A549 treated with Hydrocortisone at 1 μM for 4 hours (cell line): ENCODE measurements around the gene PACSIN1. TPM values are rescaled to one million over a fixed set of nuclear protein-coding genes. Genes with fewer than 3 reads are reported as not detected.

Source experiments
- total RNA-seq: library from RNA; stranded (reverse); fragments of 200-300 nt; extraction: Qiagen RNA extraction; gene quantifications from 5 replicates; pipeline ENCODE4 v1.2.3, GENCODE V29; 2022

Gene PACSIN1, protein sequence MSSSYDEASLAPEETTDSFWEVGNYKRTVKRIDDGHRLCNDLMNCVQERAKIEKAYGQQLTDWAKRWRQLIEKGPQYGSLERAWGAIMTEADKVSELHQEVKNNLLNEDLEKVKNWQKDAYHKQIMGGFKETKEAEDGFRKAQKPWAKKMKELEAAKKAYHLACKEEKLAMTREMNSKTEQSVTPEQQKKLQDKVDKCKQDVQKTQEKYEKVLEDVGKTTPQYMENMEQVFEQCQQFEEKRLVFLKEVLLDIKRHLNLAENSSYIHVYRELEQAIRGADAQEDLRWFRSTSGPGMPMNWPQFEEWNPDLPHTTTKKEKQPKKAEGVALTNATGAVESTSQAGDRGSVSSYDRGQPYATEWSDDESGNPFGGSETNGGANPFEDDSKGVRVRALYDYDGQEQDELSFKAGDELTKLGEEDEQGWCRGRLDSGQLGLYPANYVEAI
- 0.05 to 0.14 TPM (median 0.07 TPM) in 5 replicates for total RNA-seq

DNA sequence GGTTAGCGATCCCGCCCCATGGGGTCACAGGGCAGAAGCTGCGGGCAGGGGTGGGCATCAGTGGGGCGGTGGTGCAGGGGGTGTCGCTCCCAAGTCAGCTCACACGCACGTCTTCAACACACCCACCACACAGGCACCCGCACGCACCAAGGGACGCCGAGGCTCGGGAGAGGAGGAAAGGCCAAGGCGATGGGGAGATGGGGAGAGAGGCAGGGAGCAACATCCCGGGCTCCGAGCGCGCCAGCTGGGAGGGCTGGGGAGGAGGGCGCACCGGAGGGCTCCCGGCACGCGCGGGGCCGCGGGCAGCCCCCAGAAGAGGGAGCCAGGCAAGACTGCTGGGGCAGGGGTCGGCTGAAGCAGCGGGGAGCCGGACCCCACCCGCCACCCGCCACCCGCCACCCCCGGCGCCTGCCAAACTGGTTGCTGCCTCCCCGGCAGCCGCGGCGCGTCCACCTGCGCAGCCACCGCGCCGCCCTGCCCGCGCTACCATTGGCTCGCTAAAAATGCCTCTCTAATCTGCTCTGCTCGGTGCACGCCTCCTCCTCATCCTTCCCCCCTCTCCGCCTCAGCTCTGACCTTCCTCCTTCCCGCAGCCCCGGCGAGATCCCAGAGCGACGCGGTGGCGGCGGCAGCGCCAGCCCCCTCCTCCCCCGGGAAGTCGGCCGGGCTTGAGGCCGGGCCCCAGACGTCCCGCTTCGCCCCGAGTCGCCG, at the start of gene PACSIN1:
Gene PACSIN1, plus strand, starts transcription at position 546 of the 711 bp plus-strand sequence. CDS start 60,230 bp downstream, outside the sequence.

DNA sequence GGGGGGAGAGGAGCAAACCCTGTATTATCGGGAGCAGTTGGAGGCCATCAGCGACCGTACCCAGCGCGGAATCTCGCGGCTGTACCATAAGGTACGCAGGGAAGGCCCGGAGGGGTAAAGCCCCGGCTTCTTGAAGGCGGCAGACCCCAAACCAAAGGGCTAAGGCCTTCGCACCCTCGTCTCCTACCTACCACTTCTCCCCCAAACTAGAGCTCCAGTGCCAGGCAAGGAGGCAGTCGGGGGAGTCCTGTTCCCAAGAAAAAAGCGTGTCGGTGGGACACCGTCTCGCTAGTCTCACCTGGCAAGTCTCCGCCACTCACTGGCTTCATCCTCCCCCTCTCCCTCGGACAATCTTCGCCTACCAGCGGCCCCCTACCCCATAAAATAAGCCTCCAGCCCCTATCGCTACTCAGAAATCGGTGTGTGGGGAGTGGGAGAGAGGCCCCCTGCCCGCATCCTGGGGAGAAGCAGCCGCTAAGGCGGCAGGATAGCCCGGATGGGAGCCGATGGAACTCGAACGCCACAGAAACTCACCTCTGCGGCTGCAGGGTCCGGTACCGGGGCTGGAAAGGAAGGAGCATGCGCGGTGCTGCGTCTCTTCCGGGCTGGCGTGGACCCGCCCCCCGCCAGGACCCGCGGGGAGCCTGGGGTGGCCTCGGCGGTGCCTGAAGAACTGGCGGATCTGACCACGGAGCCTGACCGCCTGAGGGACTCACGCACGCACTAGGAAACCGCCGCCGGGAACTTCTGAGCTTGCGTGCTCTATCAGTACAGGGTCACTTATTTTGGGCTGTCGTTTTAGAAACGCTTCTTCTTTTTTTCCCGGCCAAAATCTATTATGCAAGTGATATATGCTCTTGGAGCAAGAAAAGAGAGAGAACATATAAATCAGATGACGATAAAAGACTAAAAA, 40.1 kb upstream of the PACSIN1 start, which contains the start of gene RPS10:
Gene RPS10, minus strand, starts transcription at position 572 of the 913 bp plus-strand sequence. CDS start 848 bp downstream, outside the sequence.

DNA sequence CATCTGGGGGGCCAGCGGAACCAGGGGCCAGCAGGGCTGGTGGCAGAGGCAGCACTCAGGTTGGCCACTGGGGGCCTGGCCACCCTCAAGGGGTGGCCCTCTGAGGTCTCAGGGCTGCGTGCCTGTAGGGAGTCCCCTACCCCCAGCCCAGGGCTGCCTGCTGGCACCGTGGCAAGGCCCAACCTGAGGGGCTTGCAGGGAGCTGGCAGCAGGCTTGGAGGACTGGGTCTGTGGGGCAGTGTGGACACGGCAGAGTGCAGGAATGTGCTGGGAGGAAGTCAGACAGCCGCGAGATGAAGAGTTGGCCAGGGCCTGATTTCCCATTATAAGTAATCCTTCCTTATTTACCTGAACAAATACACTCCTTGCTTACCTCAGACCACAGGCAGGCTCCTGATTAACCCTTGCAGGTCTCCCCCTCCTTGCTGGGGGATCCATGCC, 90.2 kb downstream of the PACSIN1 start, which contains the start of gene SPDEF:
Gene SPDEF, minus strand, starts transcription at position 299 of the 441 bp plus-strand sequence. CDS start 11,874 bp downstream, outside the sequence.

Other genes with a start within 250 kb of the PACSIN1 start
- gene HMGA1, start 229.2 kb upstream of the PACSIN1 start, total RNA-seq, result 422 to 571 TPM (median 500 TPM) in 5 replicates
- 16.6 to 23.2 TPM (median 20.6 TPM) in 5 replicates for gene SMIM29, start 217.1 kb upstream of the PACSIN1 start, total RNA-seq
- 5.6 to 8.8 TPM (median 6.1 TPM) in 5 replicates for gene NUDT3, start 73.4 kb upstream of the PACSIN1 start, total RNA-seq
- gene RPS10, start 40.0 kb upstream of the PACSIN1 start, total RNA-seq, result 1,829 to 2,220 TPM (median 2,047 TPM) in 5 replicates
- 1.4 to 2.0 TPM (median 1.9 TPM) in 5 replicates for gene SPDEF, start 90.3 kb downstream of the PACSIN1 start, total RNA-seq
- gene ILRUN, start 230.7 kb downstream of the PACSIN1 start, total RNA-seq, result 31.0 to 39.9 TPM (median 32.7 TPM) in 5 replicates